ENCODE measurements around the gene NR2F1-AS1.

NR2F1-AS1 gene

DNA sequence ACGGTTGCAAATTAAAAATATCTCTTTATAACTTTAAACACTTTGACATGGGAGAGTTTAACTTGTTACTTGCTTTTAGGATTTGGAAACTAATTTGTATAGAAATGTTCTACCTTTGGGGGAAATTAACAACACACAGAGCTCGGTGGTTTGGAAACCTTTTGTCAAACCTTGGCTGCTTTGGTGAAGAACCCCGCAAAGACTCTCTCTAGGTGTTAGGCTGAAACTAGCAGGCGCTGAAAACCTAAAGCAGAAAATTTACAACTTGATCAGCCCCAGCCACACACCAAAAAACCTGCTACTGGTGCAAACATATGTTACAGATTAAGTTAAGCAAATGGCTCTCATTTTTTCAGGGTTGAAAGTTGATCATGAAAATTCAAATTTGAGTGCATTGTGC is 27.8 kb upstream of the NR2F1-AS1 start:
- no peak overlapping the region for H2BK120ac ChIP-seq (ENCODE audit: insufficient read depth, low read length, poor library complexity)
- no peak overlapping the region for H2AFZ ChIP-seq (ENCODE audit: insufficient read depth, low read length, poor library complexity)
- no peak overlapping the region for H4K8ac ChIP-seq (ENCODE audit: low read depth, low read length)
- no peak overlapping the region for H3K4ac ChIP-seq (ENCODE audit: low read depth, low read length)
- no peak overlapping the region for H3K4me3 ChIP-seq (ENCODE audit: low read depth, low read length)
- H2BK12ac ChIP-seq (ENCODE audit: low read length) = no peak overlapping the region
- no peak overlapping the region for H3K4me2 ChIP-seq (ENCODE audit: low read length)
- no peaks in the 10 kb centered on the region for H3K9me3 ChIP-seq (ENCODE audit: insufficient read depth, low read depth, low read length)
- no peaks in the 10 kb centered on the region for H3K36me3 ChIP-seq (ENCODE audit: control insufficient read depth in 1 of 2, insufficient read depth in 2 of 2, low read length in 2 of 2)
- no peak overlapping the region for H3K18ac ChIP-seq (ENCODE audit: low read length)
- no CpG with 5 or more reads among the region's 4 CpGs for WGBS (ENCODE audit: extremely low coverage, insufficient coverage, insufficient read length)
- no peak overlapping the region for H2AK5ac ChIP-seq (ENCODE audit: low read length)
- no peak overlapping the region for H3K27ac ChIP-seq (ENCODE audit: low read depth, low read length)
- H3K79me2 ChIP-seq (ENCODE audit: control insufficient read depth, insufficient read depth, low read length, poor library complexity) = no peaks in the 10 kb centered on the region
- H3K79me1 ChIP-seq (ENCODE audit: low read length) = no peaks in the 10 kb centered on the region
- H3K4me1 ChIP-seq (ENCODE audit: control insufficient read depth in 1 of 2, insufficient read depth in 2 of 2, low read length in 2 of 2) = peaks cover 0 to 6% of the 10 kb centered on the region in 2 experiments
- H4K91ac ChIP-seq (ENCODE audit: low read depth, low read length) = no peak overlapping the region
- H3K27me3 ChIP-seq (ENCODE audit: insufficient read depth, low read length) = peaks cover 40% of the 10 kb centered on the region
- H2BK5ac ChIP-seq (ENCODE audit: low read depth, low read length, poor library complexity) = no peak overlapping the region
- H3K23ac ChIP-seq (ENCODE audit: low read length) = no peak overlapping the region
- H3K9ac ChIP-seq (ENCODE audit: low read length) = no peak overlapping the region
- H4K12ac ChIP-seq (ENCODE audit: low read depth, low read length) = no peak overlapping the region
- DNase-seq = no peak
- no peak overlapping the region for H3K14ac ChIP-seq (ENCODE audit: low read length)

GRCh38 chr5:93607367-93608258 is 26.6 kb upstream of the NR2F1-AS1 start:
- H2AK5ac ChIP-seq (ENCODE audit: low read length) = no peak overlapping the region
- H4K8ac ChIP-seq (ENCODE audit: low read depth, low read length) = no peak overlapping the region
- no peak overlapping the region for H3K23ac ChIP-seq (ENCODE audit: low read length)
- H3K4ac ChIP-seq (ENCODE audit: low read depth, low read length) = no peak overlapping the region
- H3K36me3 ChIP-seq (ENCODE audit: control insufficient read depth in 1 of 2, insufficient read depth in 2 of 2, low read length in 2 of 2) = no peaks in the 10 kb centered on the region
- H4K12ac ChIP-seq (ENCODE audit: low read depth, low read length) = no peak overlapping the region
- peak in 1 of 2 donors; percentile 64 for DNase-seq
- no peak overlapping the region for H2AFZ ChIP-seq (ENCODE audit: insufficient read depth, low read length, poor library complexity)
- H3K27me3 ChIP-seq (ENCODE audit: insufficient read depth, low read length) = peaks cover 46% of the 10 kb centered on the region
- no peaks in the 10 kb centered on the region for H3K79me1 ChIP-seq (ENCODE audit: low read length)
- no peaks in the 10 kb centered on the region for H3K79me2 ChIP-seq (ENCODE audit: control insufficient read depth, insufficient read depth, low read length, poor library complexity)
- H3K9me3 ChIP-seq (ENCODE audit: insufficient read depth, low read depth, low read length) = peaks cover 3% of the 10 kb centered on the region
- H2BK120ac ChIP-seq (ENCODE audit: insufficient read depth, low read length, poor library complexity) = no peak overlapping the region
- H3K4me2 ChIP-seq (ENCODE audit: low read length) = no peak overlapping the region
- no peak overlapping the region for H4K91ac ChIP-seq (ENCODE audit: low read depth, low read length)
- no peak overlapping the region for H3K14ac ChIP-seq (ENCODE audit: low read length)
- no peak overlapping the region for H3K27ac ChIP-seq (ENCODE audit: low read depth, low read length)
- no peak overlapping the region for H3K4me3 ChIP-seq (ENCODE audit: low read depth, low read length)
- WGBS (ENCODE audit: extremely low coverage, insufficient coverage, insufficient read length) = no CpG with 5 or more reads among the region's 19 CpGs
- H2BK5ac ChIP-seq (ENCODE audit: low read depth, low read length, poor library complexity) = no peak overlapping the region
- no peak overlapping the region for H2BK12ac ChIP-seq (ENCODE audit: low read length)
- H3K18ac ChIP-seq (ENCODE audit: low read length) = no peak overlapping the region
- peaks cover 0 to 6% of the 10 kb centered on the region in 2 experiments for H3K4me1 ChIP-seq (ENCODE audit: control insufficient read depth in 1 of 2, insufficient read depth in 2 of 2, low read length in 2 of 2)
- no peak overlapping the region for H3K9ac ChIP-seq (ENCODE audit: low read length)

DNA sequence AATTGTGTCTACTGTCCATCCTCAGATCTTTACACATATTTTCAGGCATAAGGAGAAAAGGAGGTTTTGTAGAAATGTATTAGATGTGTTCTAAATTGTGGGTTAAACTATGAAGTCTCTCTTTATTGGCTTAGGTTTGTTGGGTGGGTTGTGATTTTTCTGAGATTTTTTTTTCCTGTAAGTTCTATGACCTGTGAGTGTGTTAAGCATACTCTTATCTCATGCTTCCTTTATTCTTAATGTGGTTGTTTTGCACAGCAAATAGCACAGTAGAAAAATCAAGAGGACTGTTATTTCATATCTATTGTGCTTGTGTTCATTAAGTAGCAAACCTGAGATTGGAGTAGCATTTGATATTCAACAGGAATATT is 25.3 kb upstream of the NR2F1-AS1 start:
- no peak overlapping the region for H3K14ac ChIP-seq (ENCODE audit: low read length)
- no peak for DNase-seq
- H3K23ac ChIP-seq (ENCODE audit: low read length) = no peak overlapping the region
- H3K79me1 ChIP-seq (ENCODE audit: low read length) = no peaks in the 10 kb centered on the region
- H3K27ac ChIP-seq (ENCODE audit: low read depth, low read length) = no peak overlapping the region
- no peak overlapping the region for H2BK120ac ChIP-seq (ENCODE audit: insufficient read depth, low read length, poor library complexity)
- H4K91ac ChIP-seq (ENCODE audit: low read depth, low read length) = no peak overlapping the region
- no peak overlapping the region for H3K18ac ChIP-seq (ENCODE audit: low read length)
- H3K9me3 ChIP-seq (ENCODE audit: insufficient read depth, low read depth, low read length) = peaks cover 4% of the 10 kb centered on the region
- no peak overlapping the region for H2AK5ac ChIP-seq (ENCODE audit: low read length)
- no peaks in the 10 kb centered on the region for H3K79me2 ChIP-seq (ENCODE audit: control insufficient read depth, insufficient read depth, low read length, poor library complexity)
- H3K4me2 ChIP-seq (ENCODE audit: low read length) = no peak overlapping the region
- no peak overlapping the region for H3K4me3 ChIP-seq (ENCODE audit: low read depth, low read length)
- H2AFZ ChIP-seq (ENCODE audit: insufficient read depth, low read length, poor library complexity) = no peak overlapping the region
- no peak overlapping the region for H3K4ac ChIP-seq (ENCODE audit: low read depth, low read length)
- H3K27me3 ChIP-seq (ENCODE audit: insufficient read depth, low read length) = peaks cover 49% of the 10 kb centered on the region
- H3K4me1 ChIP-seq (ENCODE audit: control insufficient read depth in 1 of 2, insufficient read depth in 2 of 2, low read length in 2 of 2) = no peaks in the 10 kb centered on the region
- H3K36me3 ChIP-seq (ENCODE audit: control insufficient read depth in 1 of 2, insufficient read depth in 2 of 2, low read length in 2 of 2) = no peaks in the 10 kb centered on the region
- no peak overlapping the region for H4K8ac ChIP-seq (ENCODE audit: low read depth, low read length)
- H2BK12ac ChIP-seq (ENCODE audit: low read length) = no peak overlapping the region
- H2BK5ac ChIP-seq (ENCODE audit: low read depth, low read length, poor library complexity) = no peak overlapping the region
- no peak overlapping the region for H4K12ac ChIP-seq (ENCODE audit: low read depth, low read length)
- H3K9ac ChIP-seq (ENCODE audit: low read length) = no peak overlapping the region

GRCh38 chr5:93604644-93605515 is 23.9 kb upstream of the NR2F1-AS1 start:
- H2BK12ac ChIP-seq (ENCODE audit: low read length) = no peak overlapping the region
- no peak overlapping the region for H4K91ac ChIP-seq (ENCODE audit: low read depth, low read length)
- no peak overlapping the region for H3K4ac ChIP-seq (ENCODE audit: low read depth, low read length)
- H3K4me2 ChIP-seq (ENCODE audit: low read length) = no peak overlapping the region
- H2AFZ ChIP-seq (ENCODE audit: insufficient read depth, low read length, poor library complexity) = no peak overlapping the region
- no peak overlapping the region for H3K23ac ChIP-seq (ENCODE audit: low read length)
- no peaks in the 10 kb centered on the region for H3K79me1 ChIP-seq (ENCODE audit: low read length)
- peaks cover 56% of the 10 kb centered on the region for H3K27me3 ChIP-seq (ENCODE audit: insufficient read depth, low read length)
- no peak overlapping the region for H3K4me3 ChIP-seq (ENCODE audit: low read depth, low read length)
- H4K12ac ChIP-seq (ENCODE audit: low read depth, low read length) = no peak overlapping the region
- peaks cover 4% of the 10 kb centered on the region for H3K9me3 ChIP-seq (ENCODE audit: insufficient read depth, low read depth, low read length)
- H4K8ac ChIP-seq (ENCODE audit: low read depth, low read length) = no peak overlapping the region
- no peaks in the 10 kb centered on the region for H3K4me1 ChIP-seq (ENCODE audit: control insufficient read depth in 1 of 2, insufficient read depth in 2 of 2, low read length in 2 of 2)
- H3K27ac ChIP-seq (ENCODE audit: low read depth, low read length) = no peak overlapping the region
- no peak overlapping the region for H3K9ac ChIP-seq (ENCODE audit: low read length)
- H3K18ac ChIP-seq (ENCODE audit: low read length) = no peak overlapping the region
- no peak for DNase-seq
- H2BK5ac ChIP-seq (ENCODE audit: low read depth, low read length, poor library complexity) = no peak overlapping the region
- WGBS (ENCODE audit: extremely low coverage, insufficient coverage, insufficient read length) = no CpG with 5 or more reads among the region's 10 CpGs
- no peaks in the 10 kb centered on the region for H3K36me3 ChIP-seq (ENCODE audit: control insufficient read depth in 1 of 2, insufficient read depth in 2 of 2, low read length in 2 of 2)
- no peak overlapping the region for H3K14ac ChIP-seq (ENCODE audit: low read length)
- no peaks in the 10 kb centered on the region for H3K79me2 ChIP-seq (ENCODE audit: control insufficient read depth, insufficient read depth, low read length, poor library complexity)
- no peak overlapping the region for H2AK5ac ChIP-seq (ENCODE audit: low read length)
- H2BK120ac ChIP-seq (ENCODE audit: insufficient read depth, low read length, poor library complexity) = no peak overlapping the region
